C4-2B (cell line): Measurements from ENCODE around the gene RING1.

Experiments used
- ZFX ChIP-seq: fragments of 450-650 bp; IDR thresholded peaks from 2 replicates; pipeline ENCODE4 v1.6.1; 2017
- TF ChIP-seq, protein P1 (sequence below): fragments of 450-650 bp; conservative IDR thresholded peaks from 2 replicates; pipeline ENCODE4 v1.5.1; 2017; ENCODE audit warnings: mild to moderate bottlenecking

DNA sequence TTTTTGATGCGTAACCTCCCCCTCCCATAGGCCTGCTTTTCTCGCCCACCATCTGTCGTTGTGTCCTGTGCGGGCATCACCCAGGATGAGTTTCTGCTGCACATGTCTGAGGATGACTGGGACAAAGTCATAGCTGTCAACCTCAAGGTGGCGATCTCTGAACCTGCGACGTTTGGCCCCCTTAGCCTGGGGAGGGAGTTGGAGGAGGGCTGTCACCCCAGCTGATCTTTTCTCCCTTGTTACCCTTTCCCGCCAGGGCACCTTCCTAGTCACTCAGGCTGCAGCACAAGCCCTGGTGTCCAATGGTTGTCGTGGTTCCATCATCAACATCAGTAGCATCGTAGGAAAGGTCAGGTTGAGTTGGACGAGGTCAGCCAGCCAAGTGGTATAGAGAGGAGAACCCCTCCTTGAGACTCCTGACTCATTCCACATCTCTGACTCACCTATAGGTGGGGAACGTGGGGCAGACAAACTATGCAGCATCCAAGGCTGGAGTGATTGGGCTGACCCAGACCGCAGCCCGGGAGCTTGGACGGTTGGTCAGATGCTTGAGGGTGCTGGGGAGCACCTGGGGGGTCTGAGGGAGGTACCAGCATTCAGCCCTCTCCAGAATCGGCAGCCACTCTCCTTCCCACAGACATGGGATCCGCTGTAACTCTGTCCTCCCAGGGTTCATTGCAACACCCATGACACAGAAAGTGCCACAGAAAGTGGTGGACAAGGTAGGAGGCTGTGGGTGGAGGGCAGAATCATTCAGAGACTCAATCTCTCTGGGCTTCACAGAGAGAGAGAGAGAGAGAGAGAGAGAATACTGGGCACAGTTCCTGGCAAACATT is 2.9 kb upstream of the RING1 start:
- TF ChIP-seq, protein P1, sequence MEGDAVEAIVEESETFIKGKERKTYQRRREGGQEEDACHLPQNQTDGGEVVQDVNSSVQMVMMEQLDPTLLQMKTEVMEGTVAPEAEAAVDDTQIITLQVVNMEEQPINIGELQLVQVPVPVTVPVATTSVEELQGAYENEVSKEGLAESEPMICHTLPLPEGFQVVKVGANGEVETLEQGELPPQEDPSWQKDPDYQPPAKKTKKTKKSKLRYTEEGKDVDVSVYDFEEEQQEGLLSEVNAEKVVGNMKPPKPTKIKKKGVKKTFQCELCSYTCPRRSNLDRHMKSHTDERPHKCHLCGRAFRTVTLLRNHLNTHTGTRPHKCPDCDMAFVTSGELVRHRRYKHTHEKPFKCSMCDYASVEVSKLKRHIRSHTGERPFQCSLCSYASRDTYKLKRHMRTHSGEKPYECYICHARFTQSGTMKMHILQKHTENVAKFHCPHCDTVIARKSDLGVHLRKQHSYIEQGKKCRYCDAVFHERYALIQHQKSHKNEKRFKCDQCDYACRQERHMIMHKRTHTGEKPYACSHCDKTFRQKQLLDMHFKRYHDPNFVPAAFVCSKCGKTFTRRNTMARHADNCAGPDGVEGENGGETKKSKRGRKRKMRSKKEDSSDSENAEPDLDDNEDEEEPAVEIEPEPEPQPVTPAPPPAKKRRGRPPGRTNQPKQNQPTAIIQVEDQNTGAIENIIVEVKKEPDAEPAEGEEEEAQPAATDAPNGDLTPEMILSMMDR: no peak
- no peak for TF ChIP-seq ZFX
